Uterus (tissue), 2 donors: ENCODE results near the gene CD3G.

Source experiments
- CTCF ChIP-seq, 4 experiments: fragments of 200-600 bp in 2 of 4; fragments of 450-650 bp in 2 of 4; sonication (generic) in 2 of 4; IDR thresholded peaks; one replicate each; pipeline ENCODE4 v1.5.1; 2016 to 2019; ENCODE audit warnings: antibody characterized with exemption in 4 of 4, mild to moderate bottlenecking in 2 of 4, moderate library complexity in 1 of 4
- POLR2A ChIP-seq, 2 donors: fragments of 450-650 bp; IDR thresholded peaks; one replicate each; pipeline ENCODE4 v1.6.1; 2016; ENCODE audit warnings: antibody characterized with exemption in 2 of 2, mild to moderate bottlenecking in 1 of 2, moderate library complexity in 1 of 2

DNA sequence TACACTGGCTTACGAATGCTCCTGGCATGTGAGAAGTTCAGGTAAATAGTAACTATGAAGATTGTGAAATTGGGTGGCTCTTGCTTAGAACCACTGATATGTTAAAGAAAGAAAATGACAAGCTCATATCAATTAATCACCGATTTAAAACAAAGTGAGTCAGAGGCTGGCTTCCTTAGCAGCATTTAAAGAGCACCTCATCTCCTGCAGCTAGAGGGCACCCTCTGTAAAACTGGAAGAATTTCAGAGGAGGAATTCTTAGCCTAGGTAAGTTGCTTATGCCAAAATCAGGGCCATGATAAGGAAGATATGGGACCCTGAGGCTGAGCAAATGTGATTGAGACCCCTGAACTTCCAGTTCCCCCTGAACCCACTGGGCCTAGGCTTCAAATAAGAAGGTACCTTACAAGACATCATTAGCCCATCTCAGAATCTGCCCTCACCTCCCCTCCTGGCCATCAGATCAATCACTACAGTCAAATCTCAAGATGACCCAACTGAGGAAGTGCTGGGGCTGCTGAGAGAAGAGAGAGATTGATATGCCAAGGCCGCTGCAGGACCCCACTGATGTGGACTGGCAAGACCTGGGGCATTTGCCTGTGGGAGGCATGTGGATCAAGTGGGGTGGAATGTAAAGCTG is 48.2 kb upstream of the CD3G start:
- TF ChIP-seq CTCF (IDR thresholded peaks at IDR 0.05) (peak in 1 of 4 experiments; percentile 33), POLR2A (IDR thresholded peaks at IDR 0.05) (no peak)
